HEK293 (cell line): Measurements from ENCODE around the gene ASCC1.

Experiments
- CTCF ChIP-seq: fragments of 450-650 bp; formaldehyde crosslinking; IDR thresholded peaks from 2 replicates; pipeline ENCODE4 v1.5.1; 2016; ENCODE audit warnings: missing biosample characterization, missing genetic modification characterization
- SCRT2 ChIP-seq: fragments of 450-650 bp; formaldehyde crosslinking; IDR thresholded peaks from 2 replicates; pipeline ENCODE4 v1.5.1; 2016; ENCODE audit warnings: missing biosample characterization, missing genetic modification characterization
- TCF7L2 ChIP-seq: IDR thresholded peaks from 2 replicates; pipeline ENCODE4 v1.6.1; 2011; ENCODE audit warnings: low read depth, mild to moderate bottlenecking, inconsistent platforms, low read length, moderate library complexity, borderline replicate concordance

GRCh38 chr10:72156223-72156622 lies 59.9 kb downstream of the ASCC1 start:
- TF ChIP-seq CTCF (tag by site-specific recombination) (no peak), SCRT2 (no peak), TCF7L2 (no peak)
